GM18873 (cell line): ENCODE results near the gene RNPEPL1.

Experiments used
- ATAC-seq: cut with Tn5 transposase; IDR thresholded peaks from one replicate; pipeline ENCODE4 v1.9.1; 2021; ENCODE audit warnings: mild to moderate bottlenecking, moderate library complexity, moderate number of reproducible peaks; ENCODE audit not compliant: unreplicated experiment, low FRiP score

RNPEPL1 gene

GRCh38 chr2:240576036-240576435 lies 7.8 kb downstream of the RNPEPL1 start:
- ATAC-seq: no peak

GRCh38 chr2:240576436-240577205 lies 8.3 kb downstream of the RNPEPL1 start:
- no peak for ATAC-seq

- ATAC-seq: no peak
Observed at GRCh38 chr2:240577281-240578109, 9.2 kb downstream of the RNPEPL1 start.

DNA sequence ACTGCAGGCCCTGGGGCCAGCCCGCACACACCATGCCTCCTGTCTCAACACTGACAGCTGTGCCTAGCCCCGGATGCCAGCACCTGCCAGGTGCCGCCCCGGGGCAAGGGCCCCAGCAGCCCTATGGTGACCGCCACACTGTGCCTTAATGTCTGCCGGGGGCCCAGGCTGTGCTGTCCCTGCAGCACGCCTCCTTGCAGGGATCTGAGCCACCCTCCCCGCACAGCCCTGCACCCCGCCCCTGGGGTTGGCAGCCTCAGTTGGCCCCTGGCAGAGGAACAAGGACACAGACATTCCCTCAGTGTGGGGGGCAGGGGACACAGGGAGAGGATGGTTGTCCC lies 9.8 kb downstream of the RNPEPL1 start:
- ATAC-seq: no peak

DNA sequence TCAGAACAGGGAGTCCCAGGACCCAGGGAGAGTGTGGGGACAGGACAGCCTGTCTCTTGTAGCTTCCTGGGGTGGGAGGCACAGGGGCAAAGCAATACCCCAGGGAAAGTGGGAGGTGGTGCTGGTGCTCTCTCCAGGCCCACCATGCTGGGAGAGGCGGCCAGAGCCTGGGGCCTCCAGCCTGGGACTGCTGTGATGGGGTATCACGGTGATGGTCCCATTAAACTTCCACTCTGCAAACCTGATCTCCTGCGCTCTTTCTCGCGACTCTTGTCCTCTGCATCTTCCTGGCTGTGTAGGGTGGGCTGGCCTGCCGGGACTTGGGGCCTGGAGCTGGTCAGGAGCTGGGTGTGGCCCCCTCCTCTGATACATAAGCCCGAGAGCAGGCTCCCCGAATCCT lies 10.2 kb downstream of the RNPEPL1 start:
- ATAC-seq: no peak

GRCh38 chr2:240579071-240579762 lies 10.9 kb downstream of the RNPEPL1 start:
- ATAC-seq: no peak

DNA sequence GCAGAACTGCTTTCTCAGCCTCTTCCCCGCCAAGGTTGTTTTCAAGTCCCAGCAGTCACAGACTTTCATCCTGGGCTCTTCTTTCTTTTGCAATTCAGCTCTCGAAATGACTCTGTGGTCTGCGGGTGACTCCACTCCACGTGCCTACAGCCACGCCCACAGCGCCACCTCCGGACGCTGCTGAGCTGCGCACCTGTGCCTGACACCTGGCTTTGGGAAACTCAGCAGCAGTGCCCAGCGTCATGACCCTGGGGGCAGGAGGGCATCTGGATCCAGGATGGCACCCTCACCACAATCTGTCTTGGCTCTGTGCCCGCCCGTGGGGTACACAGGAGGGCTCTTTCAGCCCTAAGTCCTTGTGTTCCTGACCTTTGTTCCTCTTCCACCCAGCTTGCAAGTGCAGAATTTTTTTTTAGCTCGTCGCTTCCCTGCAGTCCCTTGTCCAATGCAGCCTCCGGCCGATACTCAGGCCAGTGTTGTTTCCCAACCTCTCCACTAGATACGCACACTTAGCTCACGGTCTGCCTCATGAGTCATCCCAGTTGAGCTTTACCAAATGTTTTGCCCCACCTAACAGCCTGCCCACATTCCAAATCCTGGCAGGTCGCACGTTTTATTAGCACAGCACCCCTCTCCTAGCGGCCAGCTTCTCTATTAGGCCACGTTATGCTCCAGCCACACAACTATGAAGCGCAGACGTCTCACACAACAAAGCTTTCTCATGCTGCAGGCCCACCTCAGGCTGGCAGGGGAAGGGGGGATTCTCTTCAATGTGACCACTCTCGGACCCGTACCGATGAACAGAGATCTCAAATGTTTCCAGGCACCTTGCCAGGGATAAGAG lies 11.7 kb downstream of the RNPEPL1 start:
- no peak for ATAC-seq

GRCh38 chr2:240581811-240582210 lies 13.5 kb downstream of the RNPEPL1 start:
- no peak for ATAC-seq

DNA sequence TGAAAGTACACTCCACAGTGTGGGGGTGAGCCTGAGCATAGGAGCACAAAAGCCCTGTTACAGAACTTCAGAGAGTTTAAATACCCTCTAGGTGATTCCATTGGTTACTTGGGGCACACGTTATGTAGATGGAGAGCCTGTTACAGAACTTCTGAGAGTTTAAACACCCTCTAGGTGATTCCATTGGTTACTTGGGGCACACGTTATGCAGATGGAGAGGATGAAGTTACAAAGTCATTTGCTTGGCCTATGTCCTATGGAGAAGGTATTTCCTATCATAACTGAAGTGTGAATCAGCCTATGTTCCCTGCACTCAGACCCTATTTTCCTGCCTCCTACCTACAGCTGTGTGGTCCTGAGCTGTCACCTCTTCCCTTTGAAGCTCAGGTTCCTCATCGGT lies 14.5 kb downstream of the RNPEPL1 start:
- ATAC-seq: no peak

- ATAC-seq: no peak
Observed at GRCh38 chr2:240583774-240584173, 15.5 kb downstream of the RNPEPL1 start.

GRCh38 chr2:240584486-240585031 lies 16.3 kb downstream of the RNPEPL1 start:
- peak; percentile 63 for ATAC-seq

GRCh38 chr2:240585101-240585500 lies 16.8 kb downstream of the RNPEPL1 start:
- ATAC-seq: peak; percentile 20

GRCh38 chr2:240585681-240586197 lies 17.5 kb downstream of the RNPEPL1 start:
- ATAC-seq: no peak

- ATAC-seq: peak; percentile 55
Observed at GRCh38 chr2:240586198-240586918, 18.1 kb downstream of the RNPEPL1 start, which contains the start of gene CAPN10. Gene CAPN10, plus strand, starts transcription at chr2:240586734. Its CDS starts 178 bp downstream, at chr2:240586912.

DNA sequence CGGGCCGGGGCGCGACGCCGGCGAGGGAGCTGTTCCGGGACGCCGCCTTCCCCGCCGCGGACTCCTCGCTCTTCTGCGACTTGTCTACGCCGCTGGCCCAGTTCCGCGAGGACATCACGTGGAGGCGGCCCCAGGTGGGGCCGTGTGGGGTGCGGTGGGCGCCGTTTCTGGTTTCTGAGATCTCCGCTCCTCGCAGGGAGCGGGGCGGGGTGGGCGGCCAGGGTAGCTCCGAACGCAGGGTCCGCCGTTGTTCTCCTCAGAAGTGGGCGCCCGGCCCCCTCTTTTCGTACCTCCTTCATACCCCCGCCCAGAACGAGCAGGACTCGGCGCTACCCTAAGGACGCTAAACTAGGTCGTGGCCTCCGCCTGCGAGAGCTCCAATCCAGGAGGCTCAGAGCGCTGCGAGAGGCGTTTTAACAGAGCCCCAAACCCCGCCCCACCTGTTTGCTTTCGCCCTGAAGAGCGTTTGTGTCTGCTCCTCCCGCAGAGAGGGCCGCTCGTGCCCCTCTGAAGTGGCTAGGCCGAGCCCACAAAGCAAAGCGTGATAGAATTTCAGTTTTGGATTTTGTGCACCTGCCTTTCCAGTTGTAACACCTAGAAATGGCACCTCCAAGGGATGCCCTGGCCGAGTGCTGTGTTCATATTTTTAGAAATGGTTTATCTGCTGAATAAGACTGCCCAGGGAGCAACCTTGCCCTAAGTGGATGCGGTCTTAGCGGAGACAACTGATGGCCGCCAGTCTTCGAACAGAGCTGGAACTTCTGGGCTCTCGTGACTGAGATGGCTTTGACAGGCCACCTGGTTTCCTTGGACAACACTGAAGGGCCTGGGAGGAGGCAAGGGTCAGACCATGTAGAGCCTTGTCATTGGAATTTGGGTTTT lies 18.9 kb downstream of the RNPEPL1 start:
- no peak for ATAC-seq

- no peak for ATAC-seq
Observed at GRCh38 chr2:240588006-240588655, 19.8 kb downstream of the RNPEPL1 start.

DNA sequence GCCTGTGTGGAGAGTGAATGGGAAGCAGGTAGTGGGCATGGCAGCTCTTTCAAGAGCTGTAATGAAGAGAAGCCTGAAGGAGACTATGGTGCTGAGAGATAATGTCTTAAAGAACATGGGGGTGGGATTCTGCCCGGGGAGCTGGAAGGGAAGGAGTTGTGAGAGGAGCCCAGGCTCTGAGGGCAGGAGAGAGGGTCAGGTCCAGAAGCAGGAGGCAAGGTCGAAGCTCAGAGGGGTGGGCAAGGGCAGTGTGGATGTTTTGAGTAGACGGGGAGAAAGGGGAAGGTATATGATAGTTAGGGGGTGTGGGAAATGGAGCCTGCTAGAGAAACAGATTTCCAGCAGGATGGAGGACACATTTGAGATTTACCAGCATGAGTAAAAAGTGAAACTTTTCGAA lies 20.4 kb downstream of the RNPEPL1 start:
- ATAC-seq: no peak

GRCh38 chr2:240589375-240589774 lies 21.1 kb downstream of the RNPEPL1 start:
- ATAC-seq: no peak
